Panc1 (cell line): ENCODE measurements around the gene BEND3. TPM values are rescaled to one million over a fixed set of nuclear protein-coding genes. Genes with fewer than 3 reads are reported as not detected.

Source experiments
- ATAC-seq: fragments of 200-7000 bp; cut with Tn5 transposase; 2 replicates; pipeline ENCODE4 v1.9.1; 2020; ENCODE audit warnings: mild to moderate bottlenecking, moderate library complexity
- BruUV-seq: library from RNA; stranded (reverse); fragments of 400-500 nt; replicated peaks from 2 replicates; lab custom pipeline; 2021; lab: Mats Ljungman, UMichigan
- CTCF ChIA-PET: fragments of 300-600 bp; sonication (Branson Sonifier 250); formaldehyde crosslinking; loops from one replicate; lab custom pipeline; 2022; ENCODE audit warnings: antibody characterized with exemption; lab: Charles Lee
- POLR2A ChIA-PET: fragments of 300-600 bp; sonication (Branson Sonifier 250); formaldehyde crosslinking; loops from one replicate; lab custom pipeline; 2022; ENCODE audit warnings: antibody characterized with exemption; lab: Charles Lee
- DNase-seq: peaks from one replicate; pipeline ENCODE4 v3.0.0-alpha.2; 2010; ENCODE audit warnings: low read depth, low spot score
- H3K27ac ChIP-seq: 2 replicates; pipeline ENCODE4 v1.5.1; 2011; ENCODE audit warnings: mild to moderate bottlenecking, low read length, inconsistent platforms
- H3K27me3 ChIP-seq: fragments of 200-500 bp; sonication (Bioruptor generic); 2 replicates; pipeline ENCODE4 v1.6.0; 2014; ENCODE audit warnings: low read length, inconsistent platforms; ENCODE audit not compliant: control insufficient read depth, insufficient read depth
- H3K36me3 ChIP-seq: fragments of 200-500 bp; sonication (Bioruptor generic); 2 replicates; pipeline ENCODE4 v1.5.1; 2014; ENCODE audit warnings: inconsistent platforms, mild to moderate bottlenecking, low read length, moderate library complexity; ENCODE audit not compliant: control insufficient read depth, insufficient read depth
- H3K4me1 ChIP-seq: 2 replicates; pipeline ENCODE4 v1.5.1; 2011; ENCODE audit warnings: inconsistent platforms, mild to moderate bottlenecking, low read length, moderate library complexity; ENCODE audit not compliant: control insufficient read depth, insufficient read depth
- H3K4me3 ChIP-seq, 2 experiments: 2 replicates each; pipeline ENCODE4 v1.5.1; 2011 to 2012; ENCODE audit warnings: low read depth in 2 of 2, low read length in 2 of 2, mild to moderate bottlenecking in 2 of 2, inconsistent platforms in 1 of 2, moderate library complexity in 1 of 2
- H3K9me3 ChIP-seq: fragments of 200-500 bp; sonication (Bioruptor generic); 2 replicates; pipeline ENCODE4 v1.5.1; 2014; ENCODE audit warnings: low read depth, mild to moderate bottlenecking, inconsistent platforms, low read length, moderate library complexity; ENCODE audit not compliant: control insufficient read depth, insufficient read depth
- CTCF ChIP-seq: fragments of 450-650 bp; IDR thresholded peaks from 2 replicates; pipeline ENCODE4 v1.5.1; 2017; ENCODE audit warnings: mild to moderate bottlenecking
- POLR2AphosphoS5 ChIP-seq: IDR thresholded peaks from 2 replicates; pipeline ENCODE4 v1.6.1; 2012; ENCODE audit warnings: mild to moderate bottlenecking, low read depth, low read length, moderate library complexity
- REST ChIP-seq, 2 experiments: IDR thresholded peaks; 2 replicates each; pipeline ENCODE4 v1.6.1; 2011 to 2012; ENCODE audit warnings: low read depth in 2 of 2, control low read depth in 1 of 2, low read length in 1 of 2, mild to moderate bottlenecking in 1 of 2, moderate library complexity in 1 of 2; ENCODE audit not compliant: insufficient read depth in 1 of 2
- SIN3A ChIP-seq: IDR thresholded peaks from 2 replicates; pipeline ENCODE4 v1.6.1; 2012; ENCODE audit warnings: low read depth, mild to moderate bottlenecking, low read length, moderate library complexity, borderline replicate concordance; ENCODE audit not compliant: insufficient read depth
- TCF7L2 ChIP-seq: IDR thresholded peaks from 2 replicates; pipeline ENCODE4 v1.6.1; 2011; ENCODE audit warnings: mild to moderate bottlenecking, low read depth, low read length, inconsistent platforms
- in situ Hi-C: cut with HindIII; loops from 2 replicates; pipeline ENCODE4 v1.10.0; 2016; ENCODE audit warnings: low sequenced_read_pairs, low pct_unique_long_range_greater_than_20kb
- intact Hi-C: fragments of 100-400 bp; cut with micrococcal nuclease; formaldehyde crosslinking; loops from one replicate; pipeline ENCODE4 v1.10.0; 2022; ENCODE audit not compliant: unreplicated experiment
- total RNA-seq: library from RNA; stranded (reverse); gene quantifications from one replicate; pipeline ENCODE4 v1.2.1, GENCODE V29; 2021; ENCODE audit not compliant: unreplicated experiment

BEND3 gene
- total RNA-seq, 1 experiment from 2014 or later = 9.9 TPM

GRCh38 chr6:107115695-107116327 is 496 bp upstream of the BEND3 start:
- CTCF ChIA-PET = interaction anchor here (0.6 to 1.4 kb wide), 2 partner anchors 126 to 733 kb away, joined by 3 to 4 read pairs; no protein-coding TSS in a partner anchor

More at GRCh38 chr6:107115695-107116327, 496 bp upstream of the BEND3 start:
- DNase-seq (no peak), ATAC-seq (peak; percentile 77)
- peak overlapping the region; percentile 77 for H3K27ac ChIP-seq
- H3K36me3 ChIP-seq = no peaks in the 10 kb centered on the region
- BruUV-seq = no TSS peak
- H3K9me3 ChIP-seq = no peaks in the 10 kb centered on the region
- H3K4me1 ChIP-seq = peaks cover 16% of the 10 kb centered on the region
- TF ChIP-seq CTCF (no peak), REST (IDR thresholded peaks at IDR 0.05; ENCODE audit: insufficient read depth in 1 of 2, low read depth in 2 of 2, low read length in 1 of 2) (no peak), SIN3A (peak; percentile 75; the same call in 1 of the 2 replicates), TCF7L2 (0 out of 2 replicates have a peak, but pooled peaks have one; percentile 4), POLR2AphosphoS5 (peak; percentile 17; the same call in 1 of the 2 replicates)
- peak overlapping the region; percentile 77 to 85 for H3K4me3 ChIP-seq
- intact Hi-C loops (loop anchor here (10.0 kb wide), 1 partner anchor 441 kb away; no protein-coding TSS in a partner anchor), in situ Hi-C loops (no loop called here)
- no peaks in the 10 kb centered on the region for H3K27me3 ChIP-seq
- POLR2A ChIA-PET = interaction anchor here (0.7 kb wide), 1 partner anchor 953 kb away, joined by 4 read pairs; no protein-coding TSS in a partner anchor
